Stimulated activated CD4-positive, alpha-beta T cell treated with anti-CD3 and anti-CD28 coated beads, TNF-alpha, amount 100 ng/mL, for 1 hour (primary cell): ENCODE data around the gene IL23R.

Experiments
- DNase-seq, 3 donors: peaks; one replicate each; pipeline ENCODE4 v3.0.0-alpha.2; 2020; ENCODE audit warnings: low read depth in 3 of 3, low spot score in 1 of 3

The IL23R gene

GRCh38 chr1:67149179-67149770, 17.0 kb upstream of the IL23R start:
- DNase-seq = peak; percentile 7 to 37 (median 27)

GRCh38 chr1:67150931-67151330, 15.3 kb upstream of the IL23R start:
- no peak for DNase-seq

GRCh38 chr1:67158401-67158800, 7.9 kb upstream of the IL23R start:
- DNase-seq = no peak

- no peak for DNase-seq
These were observed 7.0 kb upstream of the IL23R start for GRCh38 chr1:67159233-67159632.

GRCh38 chr1:67162954-67163353, 3.3 kb upstream of the IL23R start:
- no peak for DNase-seq

GRCh38 chr1:67165468-67166041, 699 bp upstream of the IL23R start:
- DNase-seq = no peak

- DNase-seq = no peak
These were observed 3.2 kb downstream of the IL23R start for GRCh38 chr1:67169496-67169895.

GRCh38 chr1:67169932-67170331, 3.7 kb downstream of the IL23R start:
- DNase-seq = no peak

- no peak for DNase-seq
These were observed 4.7 kb downstream of the IL23R start for GRCh38 chr1:67170751-67171573.

GRCh38 chr1:67171574-67171955, 5.3 kb downstream of the IL23R start:
- no peak for DNase-seq

- DNase-seq = no peak
These were observed 5.7 kb downstream of the IL23R start for GRCh38 chr1:67171978-67172377.

GRCh38 chr1:67173988-67174387, 7.7 kb downstream of the IL23R start:
- no peak for DNase-seq

- no peak for DNase-seq
These were observed 8.5 kb downstream of the IL23R start for GRCh38 chr1:67174716-67175284.

- DNase-seq = no peak
These were observed 9.4 kb downstream of the IL23R start for GRCh38 chr1:67175530-67176087.

- no peak for DNase-seq
These were observed 18.7 kb downstream of the IL23R start for GRCh38 chr1:67184838-67185421.

- no peak for DNase-seq
These were observed 21.9 kb downstream of the IL23R start for GRCh38 chr1:67188137-67188536.

GRCh38 chr1:67189953-67190352, 23.7 kb downstream of the IL23R start:
- no peak for DNase-seq

- DNase-seq = no peak
These were observed 24.2 kb downstream of the IL23R start for GRCh38 chr1:67190410-67190809.

GRCh38 chr1:67190942-67191341, 24.7 kb downstream of the IL23R start:
- DNase-seq = no peak

- no peak for DNase-seq
These were observed 25.6 kb downstream of the IL23R start for GRCh38 chr1:67191668-67192520.

GRCh38 chr1:67192902-67193301, 26.6 kb downstream of the IL23R start:
- DNase-seq = no peak
